Thyroid gland (tissue), 4 donors: Measurements from ENCODE around the gene RAPGEFL1.
"Not testable (repeated sequence)": the region's sequence is repeated elsewhere in the genome, so short reads cannot be mapped to it uniquely, and the experiment has no call there.

ENCODE experiments used
- CTCF ChIP-seq, 6 experiments: fragments of 200-600 bp in 3 of 6; fragments of 450-650 bp in 3 of 6; sonication (generic) in 3 of 6; IDR thresholded peaks; one replicate each; pipeline ENCODE4 v1.5.1; 2016 to 2019; ENCODE audit warnings: antibody characterized with exemption in 6 of 6, mild to moderate bottlenecking in 2 of 6, inconsistent platforms in 1 of 6, moderate library complexity in 1 of 6
- POLR2A ChIP-seq, 2 donors: fragments of 450-650 bp; IDR thresholded peaks; one replicate each; pipeline ENCODE4 v1.6.1; 2017; ENCODE audit warnings: antibody characterized with exemption in 2 of 2, mild to moderate bottlenecking in 2 of 2, moderate library complexity in 1 of 2

DNA sequence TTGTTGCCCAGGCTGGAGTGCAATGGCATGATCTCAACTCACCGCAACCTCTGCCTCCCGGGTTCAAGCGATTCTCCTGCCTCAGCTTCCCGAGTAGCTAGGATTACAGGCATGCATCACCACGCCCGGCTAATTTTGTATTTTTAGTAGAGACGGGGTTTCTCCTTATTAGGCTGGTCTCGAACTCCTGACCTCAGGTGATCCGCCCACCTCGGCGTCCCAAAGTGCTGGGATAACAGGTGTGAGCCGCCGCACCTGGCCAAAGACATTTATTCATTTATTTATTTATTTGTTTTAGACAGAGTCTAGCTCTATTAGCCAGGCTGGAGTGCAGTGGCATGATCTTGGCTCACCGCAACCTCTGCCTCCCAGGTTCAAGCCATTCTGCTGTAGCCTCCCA lies 51.9 kb downstream of the RAPGEFL1 start:
- not testable (repeated sequence) for TF ChIP-seq CTCF, POLR2A (IDR thresholded peaks at IDR 0.05)
